HG03135 (cell line): ENCODE data around the gene C17orf107.
"Not testable (repeated sequence)": the region's sequence is repeated elsewhere in the genome, so short reads cannot be mapped to it uniquely, and the experiment has no call there.

Experiments
- ATAC-seq: cut with Tn5 transposase; IDR thresholded peaks from one replicate; pipeline ENCODE4 v1.9.1; 2021; ENCODE audit warnings: mild to moderate bottlenecking, moderate library complexity; ENCODE audit not compliant: unreplicated experiment

The C17orf107 gene

DNA sequence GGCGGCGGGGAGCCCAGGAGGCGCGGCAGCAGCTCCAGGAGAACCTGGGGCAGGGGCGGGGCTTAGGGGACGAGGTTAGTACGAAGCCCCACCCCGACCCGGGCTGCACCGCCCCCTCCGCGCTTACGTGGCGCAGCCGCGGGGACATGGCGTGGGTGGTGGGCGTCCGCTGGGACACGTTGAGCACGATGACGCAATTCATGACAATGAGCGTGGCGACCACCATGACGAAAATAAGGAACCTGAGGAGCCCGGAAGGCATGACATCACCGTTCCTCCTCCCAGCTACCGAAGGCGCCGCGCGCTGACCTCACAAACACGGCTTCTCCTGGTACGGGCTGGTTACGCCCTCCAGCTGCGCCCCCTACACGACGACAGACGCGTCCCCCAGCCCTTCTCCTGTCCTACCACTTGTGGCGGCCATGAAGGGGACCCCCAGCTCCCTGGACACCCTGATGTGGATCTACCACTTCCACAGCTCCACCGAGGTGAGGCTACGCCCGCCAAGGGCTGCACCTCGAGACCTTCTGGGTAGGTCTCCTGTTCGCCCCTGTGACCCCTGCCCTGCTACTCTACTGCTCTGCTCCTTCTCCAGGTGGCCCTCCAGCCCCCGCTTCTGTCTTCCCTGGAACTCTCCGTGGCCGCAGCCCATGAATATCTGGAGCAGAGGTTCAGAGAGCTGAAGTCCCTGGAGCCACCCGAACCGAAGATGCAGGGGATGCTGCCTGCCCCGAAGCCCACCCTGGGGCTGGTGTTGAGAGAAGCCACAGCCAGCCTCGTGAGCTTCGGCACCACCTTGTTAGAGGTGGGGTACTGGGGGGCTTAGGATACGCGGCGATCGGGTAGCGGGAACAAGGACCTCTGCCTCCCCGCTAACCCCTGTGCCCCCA lies at the start of gene C17orf107:
Gene C17orf107 (plus strand): TSS at position 196 of the 890 bp plus-strand sequence. CDS start 227 bp downstream, at position 423.
- no peak for ATAC-seq

DNA sequence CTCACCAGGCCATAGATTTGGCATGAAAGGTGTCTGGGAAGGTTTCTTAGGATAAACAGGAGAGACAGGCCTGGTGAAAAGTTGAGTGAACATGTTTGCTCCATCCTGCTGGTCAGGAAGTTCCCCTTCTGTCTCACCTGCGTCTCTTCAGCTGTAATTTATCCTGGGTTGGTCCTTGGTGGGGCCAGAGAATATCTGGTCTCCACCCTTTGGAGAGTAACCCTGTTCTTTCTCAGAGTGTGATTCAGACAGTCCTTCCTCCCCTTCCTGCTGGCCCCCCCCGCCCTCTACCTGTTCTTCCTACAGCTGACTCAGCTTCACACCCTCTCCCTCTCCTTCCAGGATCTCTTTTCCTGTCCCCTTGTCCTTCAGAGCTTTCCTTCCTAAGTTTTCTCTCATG lies 49.1 kb upstream of the C17orf107 start:
- no peak for ATAC-seq

DNA sequence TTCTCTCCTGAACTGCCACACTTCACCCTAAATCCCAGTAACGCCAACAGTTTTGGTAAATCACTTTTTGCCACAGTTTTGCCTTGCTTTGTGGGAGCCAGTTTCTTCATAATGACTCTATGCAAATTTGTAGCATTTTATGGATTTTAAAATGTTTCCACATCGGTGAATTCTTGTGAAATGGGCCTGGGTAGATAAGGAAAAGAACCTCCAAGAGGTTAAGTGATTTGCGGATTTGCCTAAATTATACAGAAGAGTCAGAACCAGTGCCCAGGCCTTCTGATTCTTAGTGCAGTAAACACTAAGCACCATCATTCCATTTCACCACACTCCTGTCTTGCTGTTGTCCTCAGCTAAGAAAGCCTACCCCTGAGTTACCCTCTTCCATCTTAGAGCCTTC lies 48.3 kb upstream of the C17orf107 start:
- no peak for ATAC-seq

DNA sequence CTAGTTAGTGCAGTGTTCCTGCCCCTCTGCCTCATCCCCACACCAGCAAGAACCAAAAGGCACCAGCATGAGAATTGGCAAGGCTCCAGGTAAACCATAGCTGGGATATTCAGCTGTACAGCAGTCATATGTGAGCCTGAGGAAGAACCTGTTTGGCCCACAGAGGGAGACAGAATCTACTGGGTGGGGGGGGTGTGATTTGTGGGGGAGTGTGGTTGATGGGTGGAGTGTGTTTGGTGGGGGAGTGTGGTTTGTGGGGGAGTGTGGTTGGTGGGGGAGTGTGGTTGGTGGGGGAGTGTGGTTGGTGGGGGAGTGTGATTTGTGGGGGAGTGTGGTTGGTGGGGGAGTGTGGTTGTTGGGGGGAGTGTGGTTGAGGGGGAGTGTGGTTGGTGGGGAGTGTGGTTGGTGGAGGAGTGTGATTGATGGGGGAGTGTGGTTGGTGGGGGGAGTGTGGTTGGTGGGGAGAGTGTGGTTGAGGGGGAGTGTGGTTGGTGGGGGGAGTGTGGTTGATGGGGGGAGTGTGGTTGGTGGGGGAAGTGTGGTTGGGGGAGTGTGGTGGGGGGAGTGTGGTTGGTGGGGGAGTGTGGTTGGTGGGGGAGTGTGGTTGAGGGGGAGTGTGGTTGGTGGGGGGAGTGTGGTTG lies 46.6 kb upstream of the C17orf107 start:
- ATAC-seq = no peak

DNA sequence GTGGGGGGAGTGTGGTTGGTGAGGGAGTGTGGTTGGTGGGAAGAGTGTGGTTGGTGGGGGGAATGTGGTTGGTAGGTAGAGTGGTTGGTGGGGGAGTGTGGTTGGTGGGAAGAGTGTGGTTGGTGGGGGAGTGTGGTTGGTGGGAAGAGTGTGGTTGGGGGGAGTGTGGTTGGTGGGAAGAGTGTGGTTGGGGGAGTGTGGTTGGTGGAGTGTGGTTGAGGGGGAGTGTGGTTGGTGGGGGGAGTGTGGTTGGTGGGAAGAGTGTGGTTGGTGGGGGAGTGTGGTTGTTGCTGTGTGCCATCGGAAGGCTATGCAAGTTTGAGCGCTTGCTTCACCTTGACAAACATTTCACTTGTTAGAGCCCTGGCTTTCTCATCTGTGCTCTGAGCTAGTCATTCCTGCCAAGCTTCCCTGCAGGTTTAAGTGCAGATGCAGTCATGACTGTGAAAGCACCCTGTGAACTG lies 46.1 kb upstream of the C17orf107 start:
- no peak for ATAC-seq

DNA sequence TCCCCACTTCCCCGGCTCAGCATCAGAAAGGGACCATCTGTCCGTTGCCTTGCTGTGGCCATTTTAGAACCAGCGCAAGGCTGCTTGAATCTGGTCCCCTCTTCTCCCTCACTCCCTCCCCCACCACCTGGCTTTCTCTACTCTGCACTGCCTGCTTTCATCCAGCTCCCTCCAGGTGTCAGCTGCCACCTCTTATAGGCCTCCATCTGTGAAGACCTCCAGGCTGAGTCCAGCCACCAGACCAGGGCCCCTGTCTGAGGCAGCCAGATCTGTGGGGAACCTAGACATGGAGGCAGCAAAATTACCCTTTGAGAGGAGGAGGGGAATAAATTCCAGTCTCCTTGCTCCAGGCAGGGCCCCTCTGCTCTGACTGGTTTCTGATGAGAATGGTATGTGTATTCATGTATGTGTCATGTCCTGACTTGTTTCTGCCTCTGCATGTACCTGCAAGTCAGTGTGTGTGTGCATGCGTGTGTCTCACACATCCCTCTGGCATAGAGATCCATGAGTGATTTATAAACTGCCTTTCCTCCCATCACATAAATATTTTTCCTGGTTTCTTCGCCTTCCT lies 45.1 kb upstream of the C17orf107 start:
- no peak for ATAC-seq

DNA sequence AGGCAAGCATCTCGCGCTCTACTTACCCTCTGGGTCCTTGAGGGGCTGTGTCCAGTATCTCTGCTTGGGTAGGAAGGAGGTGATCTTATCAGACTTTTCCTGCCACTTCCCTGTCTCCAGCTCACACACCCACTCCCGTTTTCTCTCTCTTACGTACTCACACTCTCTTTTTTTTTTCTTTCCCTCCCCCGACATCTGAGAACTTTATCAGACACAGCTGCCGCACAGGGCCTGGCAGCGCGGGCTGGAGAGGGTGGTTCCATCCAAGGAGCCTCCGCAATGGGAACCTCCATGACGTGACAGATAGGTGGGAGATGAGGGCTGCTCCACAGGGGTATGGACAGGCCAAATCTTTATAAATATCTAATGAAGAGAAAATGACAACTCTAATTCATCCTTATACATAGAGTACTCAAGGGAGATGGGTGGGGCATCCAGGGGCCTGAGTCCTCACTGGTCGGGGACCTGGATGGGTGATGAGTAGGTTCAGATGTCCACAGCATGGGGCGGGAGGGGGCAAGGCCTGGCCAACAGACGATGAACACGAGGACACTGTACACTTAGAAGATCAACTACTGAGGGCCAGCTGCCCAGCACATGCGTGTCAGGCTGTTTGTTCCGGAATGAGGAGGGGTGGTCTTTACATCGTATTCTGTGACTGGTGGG lies 42.9 kb upstream of the C17orf107 start:
- no peak for ATAC-seq

DNA sequence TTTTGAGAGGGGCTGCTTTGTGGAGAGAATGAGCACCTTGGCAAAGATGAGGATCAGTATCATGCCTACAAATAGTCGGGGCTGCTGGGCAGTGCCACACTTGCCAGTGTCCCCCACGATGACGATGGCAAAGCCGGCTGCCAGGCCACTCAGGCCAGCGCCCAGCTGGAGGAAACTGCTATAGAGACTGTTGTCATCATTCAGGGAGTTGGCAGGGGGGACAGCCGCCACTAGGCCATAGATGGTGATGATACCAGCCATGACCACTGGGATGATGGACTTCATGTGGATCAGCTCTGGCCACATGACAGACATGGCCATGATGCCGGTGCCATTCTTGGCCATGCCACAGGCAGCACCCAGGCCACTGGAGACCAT lies 42.4 kb upstream of the C17orf107 start:
- ATAC-seq = no peak

DNA sequence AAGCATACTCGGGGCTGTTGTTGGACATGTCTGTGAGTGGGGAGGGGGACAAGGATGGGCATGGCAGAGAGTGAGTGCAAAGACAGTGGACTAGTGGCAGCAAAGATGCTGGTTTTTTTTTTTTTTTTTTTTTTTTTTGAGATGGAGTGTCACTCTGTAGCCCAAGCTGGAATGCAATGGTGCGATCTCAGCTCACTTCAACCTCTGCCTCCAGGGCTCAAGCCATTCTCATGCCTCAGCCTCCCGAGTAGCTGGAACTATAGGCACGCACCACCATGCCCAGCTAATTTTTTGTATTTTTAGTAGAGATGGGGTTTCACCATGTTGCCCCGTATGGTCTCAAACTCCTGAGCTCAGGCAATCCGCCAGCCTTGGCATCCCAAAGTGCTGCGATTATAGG lies 42.0 kb upstream of the C17orf107 start:
- not testable (repeated sequence) for ATAC-seq

DNA sequence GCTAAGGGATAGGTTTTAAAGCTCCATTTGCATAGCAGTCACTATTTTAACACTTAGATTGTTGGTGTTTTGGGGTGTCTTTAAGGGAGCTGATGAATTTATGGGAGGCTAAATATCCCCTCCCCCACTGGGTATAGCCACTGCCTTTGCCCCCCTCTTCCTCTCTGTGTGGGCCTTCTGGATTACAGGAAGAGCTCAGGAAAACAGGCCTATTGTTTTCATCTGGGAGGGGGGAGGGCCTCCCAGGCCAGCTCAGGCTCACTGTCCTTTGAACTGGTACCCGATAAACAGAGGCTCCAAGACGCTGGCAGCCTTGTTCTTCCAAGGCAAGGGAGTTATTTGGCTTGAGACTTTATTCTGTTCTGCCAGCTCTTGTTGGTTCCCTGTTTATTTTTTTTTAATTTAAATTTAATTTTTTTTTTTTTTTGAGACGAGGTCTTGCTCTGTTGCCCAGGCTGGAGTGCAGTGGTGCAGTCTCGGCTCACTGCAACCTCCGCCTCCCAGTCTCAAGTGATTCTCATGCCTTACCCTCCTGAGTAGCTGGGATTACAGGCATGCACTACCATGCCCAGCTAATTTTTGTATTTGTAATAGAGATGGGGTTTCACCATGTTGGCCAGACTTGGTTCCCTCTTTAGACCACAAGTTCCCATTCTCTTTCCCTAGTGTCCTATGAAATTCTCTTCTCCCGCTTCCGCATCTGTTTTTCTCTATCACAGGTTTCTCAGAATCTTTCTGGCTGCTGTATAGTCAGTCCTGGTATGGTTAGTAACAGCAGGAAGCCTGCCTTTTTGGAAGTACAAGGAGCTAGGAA lies 41.1 kb upstream of the C17orf107 start:
- ATAC-seq = no peak

DNA sequence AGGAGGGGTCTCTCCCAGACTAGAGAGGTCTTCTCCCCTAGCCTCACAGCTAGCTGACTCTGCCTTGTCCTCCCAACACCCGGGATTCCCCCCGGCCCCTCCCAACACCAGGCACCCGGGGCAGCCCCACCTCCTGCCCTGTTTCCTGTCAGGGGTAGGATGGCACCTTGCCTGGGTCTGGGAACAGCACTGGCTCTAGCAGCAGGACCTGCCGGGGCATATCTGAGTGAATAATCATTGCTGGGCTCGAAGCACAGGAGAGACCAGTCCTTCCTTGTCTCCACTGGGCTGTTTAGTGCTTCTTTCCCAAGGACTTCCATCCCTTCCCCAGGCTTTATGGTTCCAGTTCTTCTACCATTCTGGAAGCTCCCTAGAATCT lies 40.5 kb upstream of the C17orf107 start:
- no peak for ATAC-seq

DNA sequence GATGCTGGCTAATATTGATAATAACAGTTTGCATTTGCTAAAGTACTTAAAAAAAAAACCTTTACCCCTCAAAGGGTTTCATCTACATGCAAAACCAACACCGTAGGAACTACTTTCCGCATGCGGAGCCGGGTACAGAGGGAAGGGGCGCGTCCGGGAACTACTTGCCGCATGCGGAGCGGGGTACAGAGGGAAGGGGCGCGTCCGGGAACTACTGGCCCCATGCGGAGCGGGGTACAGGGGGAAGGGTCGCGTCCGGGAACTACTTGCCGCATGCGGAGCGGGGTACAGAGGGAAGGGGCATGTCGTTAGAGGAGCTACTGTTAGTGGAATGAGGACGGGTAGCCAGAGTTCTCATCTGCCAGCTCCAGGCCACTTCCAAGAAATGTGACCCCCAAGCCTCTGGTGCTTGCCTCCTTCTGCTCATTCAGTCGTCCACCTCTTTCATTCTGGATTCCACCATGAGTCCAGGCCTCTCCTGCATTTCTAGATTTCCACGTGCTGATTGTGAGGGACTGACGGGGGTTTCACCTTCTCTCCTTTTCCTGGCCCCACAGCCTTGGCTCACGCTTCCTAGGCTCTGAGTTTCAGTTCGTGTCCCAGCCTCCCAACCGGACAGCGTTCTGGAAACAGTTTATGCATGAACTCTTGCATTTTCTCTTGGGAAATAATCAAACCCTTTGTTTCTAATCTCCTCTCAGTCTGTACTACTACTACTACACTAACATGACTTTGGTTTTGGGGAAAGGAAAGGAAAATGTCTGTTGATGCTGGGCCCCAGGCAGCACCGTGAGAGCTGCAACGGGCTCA lies 39.3 kb upstream of the C17orf107 start:
- no peak for ATAC-seq

DNA sequence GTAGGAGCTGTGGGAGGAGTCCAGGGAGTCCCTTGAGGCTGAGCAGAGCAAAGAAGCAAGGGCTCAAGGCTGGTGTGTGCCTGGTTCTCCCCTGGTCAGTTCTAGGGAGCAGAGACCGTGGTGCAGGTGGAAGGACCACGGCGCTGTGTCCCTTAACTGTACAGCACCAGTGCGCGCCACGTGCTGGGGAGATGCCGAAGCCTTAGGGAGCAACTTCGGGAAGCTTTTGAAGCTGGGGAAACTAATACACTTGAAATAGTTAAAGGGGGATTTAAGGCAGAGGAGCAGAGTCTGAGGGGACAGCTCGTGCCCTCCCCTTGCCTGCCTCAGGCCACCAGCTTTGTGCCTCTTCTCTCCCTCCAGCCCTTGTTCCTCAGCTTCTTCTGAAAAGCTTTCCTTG lies 38.7 kb upstream of the C17orf107 start:
- no peak for ATAC-seq

DNA sequence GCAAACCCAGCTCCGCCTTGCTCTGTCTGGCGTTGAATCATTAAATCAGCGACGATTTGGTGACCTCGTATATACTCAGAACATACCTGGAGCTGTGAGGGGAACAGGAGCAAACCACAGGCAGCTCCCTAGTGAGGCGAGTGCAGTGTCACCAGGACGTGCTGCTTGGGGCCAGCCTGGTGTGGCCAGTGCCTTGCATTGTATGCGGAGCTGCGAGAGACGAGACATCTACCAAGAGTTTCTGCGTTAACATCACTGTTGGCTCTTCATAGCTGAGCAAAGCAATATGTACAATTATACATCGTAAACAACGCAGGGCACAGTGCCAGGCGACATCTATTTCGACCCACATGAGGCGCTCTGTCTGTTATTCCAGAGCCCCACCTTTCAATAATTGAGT lies 38.3 kb upstream of the C17orf107 start:
- no peak for ATAC-seq

DNA sequence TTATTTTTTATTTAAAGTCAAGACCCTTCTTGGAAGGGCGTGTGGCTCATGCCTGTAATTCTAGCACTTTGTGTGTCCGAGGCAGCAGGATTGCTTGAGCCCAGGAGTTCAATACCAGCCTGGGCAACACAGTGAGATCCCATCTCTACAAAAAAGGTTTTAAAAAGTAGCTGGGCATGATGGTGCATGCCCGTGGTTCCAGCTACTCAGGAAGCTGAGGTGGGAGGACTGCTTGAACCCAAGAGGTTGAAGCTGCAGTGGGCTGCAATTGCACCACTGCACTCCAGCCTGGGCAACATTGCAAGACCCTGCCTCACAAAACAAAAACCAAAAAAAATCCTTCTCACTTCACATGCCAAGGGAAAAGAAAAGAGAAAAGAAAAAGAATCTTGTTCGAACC lies 36.6 kb upstream of the C17orf107 start:
- ATAC-seq = no peak

DNA sequence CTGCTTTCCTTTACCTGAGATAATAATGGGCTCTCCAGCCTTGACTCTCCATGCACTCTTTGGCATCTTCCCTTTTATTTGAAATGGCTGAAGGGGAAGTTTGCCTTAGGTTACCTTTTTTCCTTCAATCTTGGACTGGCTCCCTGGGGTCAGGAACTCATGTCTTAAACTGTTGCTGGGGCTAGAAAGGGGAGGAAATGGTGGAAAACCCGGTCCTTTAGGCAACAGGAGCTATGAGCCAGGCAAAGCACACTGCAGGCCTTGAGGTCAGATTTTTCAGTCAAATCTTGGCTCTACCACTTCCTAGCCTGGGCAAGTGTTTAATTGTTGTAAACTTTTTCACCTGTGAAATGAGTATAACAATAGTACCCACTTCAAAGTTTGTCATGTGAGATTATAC lies 36.0 kb upstream of the C17orf107 start:
- ATAC-seq = no peak

DNA sequence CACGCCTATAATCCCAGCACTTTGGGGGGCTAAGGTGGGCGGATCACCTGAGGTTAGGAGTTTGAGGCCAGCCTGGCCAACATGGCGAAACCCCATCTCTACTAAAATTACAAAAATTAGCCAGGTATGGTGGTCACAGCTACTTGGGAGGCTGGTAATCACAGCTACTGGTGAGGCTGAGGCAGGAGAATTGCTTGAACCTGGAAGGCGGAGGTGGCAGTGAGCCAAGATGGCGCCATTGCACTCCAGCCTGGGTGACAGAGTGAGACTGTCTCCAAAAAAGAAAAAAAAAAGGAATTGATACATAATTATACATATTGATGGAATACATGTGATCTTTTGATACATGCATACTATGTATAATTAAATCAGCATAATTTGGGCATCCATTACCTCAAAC lies 31.8 kb upstream of the C17orf107 start:
- ATAC-seq = not testable (repeated sequence)

DNA sequence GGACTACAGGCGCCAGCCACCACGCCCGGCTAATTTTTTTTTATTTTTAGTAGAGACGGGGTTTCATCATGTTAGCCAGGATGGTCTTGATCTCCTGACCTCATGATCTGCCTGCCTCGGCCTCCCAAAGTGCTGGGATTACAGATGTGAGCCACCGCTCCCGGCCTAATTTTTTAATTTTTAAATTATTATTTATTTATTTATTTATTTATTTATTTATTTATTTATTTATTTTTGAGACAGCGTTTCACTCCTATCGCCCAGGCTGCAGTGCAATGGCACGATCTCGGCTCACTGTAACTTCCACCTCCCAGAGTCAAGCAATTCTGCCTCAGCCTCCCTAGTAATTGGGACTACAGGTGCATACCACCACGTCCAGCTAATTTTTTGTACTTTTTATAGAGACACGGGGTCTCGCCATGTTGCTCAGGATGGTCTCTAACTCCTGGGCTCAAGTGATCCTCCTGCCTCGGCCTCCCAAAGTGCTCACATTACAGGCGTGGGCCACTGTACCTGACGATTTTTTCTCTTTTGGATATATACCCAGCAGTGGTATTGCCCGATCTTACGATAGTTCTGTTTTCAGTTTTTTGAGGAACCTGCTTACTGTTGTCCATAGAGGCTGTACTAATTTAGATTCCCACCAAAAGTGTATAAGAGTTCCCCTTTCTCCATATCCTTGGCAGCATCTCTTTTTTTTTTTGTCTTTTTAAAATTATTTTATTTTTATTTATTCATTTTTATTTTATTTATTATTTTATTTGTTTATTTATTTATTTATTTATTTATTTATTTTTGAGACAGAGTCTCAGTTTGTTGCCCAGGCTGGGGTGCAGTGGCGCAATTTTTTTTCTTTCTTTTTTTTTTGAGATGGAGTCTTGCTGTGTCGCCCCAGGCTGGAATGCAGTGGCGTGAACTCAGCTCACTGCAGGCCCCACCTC lies 30.0 kb upstream of the C17orf107 start:
- ATAC-seq = not testable (repeated sequence)

DNA sequence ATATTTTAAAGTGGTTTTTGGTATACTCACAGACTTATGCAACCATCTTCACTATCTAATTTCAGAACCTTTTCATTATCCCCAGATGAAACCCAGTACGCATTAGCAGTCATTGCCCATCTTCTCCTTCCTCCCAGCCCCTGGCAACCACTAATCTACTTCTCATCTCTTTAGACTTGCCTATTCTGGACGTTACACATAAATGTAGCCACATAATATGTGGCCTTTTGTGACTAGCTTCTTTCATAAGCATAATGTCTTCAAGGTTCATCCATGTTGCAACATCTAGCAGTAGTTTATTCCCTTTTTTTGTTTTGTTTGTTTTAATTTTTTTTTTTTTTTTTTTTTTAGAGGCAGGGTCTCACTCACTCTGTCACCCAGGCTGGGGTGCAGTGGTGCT lies 28.5 kb upstream of the C17orf107 start:
- no peak for ATAC-seq
